GM15510 (cell line): ENCODE results near the gene PPP1R3E.

ENCODE experiments used
- POLR2A ChIP-seq: IDR thresholded peaks from 3 replicates; pipeline ENCODE4 v1.6.1; 2011; ENCODE audit warnings: borderline replicate concordance; ENCODE audit not compliant: insufficient read length; ENCODE audit errors: extremely low read depth

Gene PPP1R3E

DNA sequence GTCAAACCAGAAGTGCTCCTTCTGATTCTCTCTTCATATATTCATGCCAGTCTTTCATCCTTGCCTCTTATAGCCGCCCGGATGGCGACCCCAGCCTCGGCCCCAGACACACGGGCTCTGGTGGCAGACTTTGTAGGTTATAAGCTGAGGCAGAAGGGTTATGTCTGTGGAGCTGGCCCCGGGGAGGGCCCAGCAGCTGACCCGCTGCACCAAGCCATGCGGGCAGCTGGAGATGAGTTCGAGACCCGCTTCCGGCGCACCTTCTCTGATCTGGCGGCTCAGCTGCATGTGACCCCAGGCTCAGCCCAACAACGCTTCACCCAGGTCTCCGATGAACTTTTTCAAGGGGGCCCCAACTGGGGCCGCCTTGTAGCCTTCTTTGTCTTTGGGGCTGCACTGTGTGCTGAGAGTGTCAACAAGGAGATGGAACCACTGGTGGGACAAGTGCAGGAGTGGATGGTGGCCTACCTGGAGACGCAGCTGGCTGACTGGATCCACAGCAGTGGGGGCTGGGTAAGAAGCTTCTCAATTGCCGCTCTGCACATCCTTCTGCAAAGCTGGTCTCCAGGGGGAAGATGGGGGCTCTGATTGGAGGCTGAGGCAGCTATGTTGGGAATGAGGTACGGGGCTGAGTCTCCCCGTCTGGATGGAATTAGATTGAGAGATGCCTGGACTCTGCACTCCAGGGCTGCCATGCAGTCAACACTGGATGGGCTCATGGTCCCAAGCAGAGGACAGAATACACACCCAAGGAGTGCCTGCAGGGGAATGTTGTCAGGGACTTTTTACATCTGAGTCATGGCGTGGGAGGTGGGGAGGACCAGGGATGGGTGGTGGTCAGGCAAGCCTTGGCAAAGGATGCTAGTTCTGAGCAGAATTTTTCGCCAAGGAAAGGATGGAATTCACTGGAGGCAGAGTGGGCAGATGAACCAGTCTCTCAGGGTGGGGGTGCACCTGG, 5.3 kb upstream of the PPP1R3E start:
- TF ChIP-seq POLR2A = no peak

DNA sequence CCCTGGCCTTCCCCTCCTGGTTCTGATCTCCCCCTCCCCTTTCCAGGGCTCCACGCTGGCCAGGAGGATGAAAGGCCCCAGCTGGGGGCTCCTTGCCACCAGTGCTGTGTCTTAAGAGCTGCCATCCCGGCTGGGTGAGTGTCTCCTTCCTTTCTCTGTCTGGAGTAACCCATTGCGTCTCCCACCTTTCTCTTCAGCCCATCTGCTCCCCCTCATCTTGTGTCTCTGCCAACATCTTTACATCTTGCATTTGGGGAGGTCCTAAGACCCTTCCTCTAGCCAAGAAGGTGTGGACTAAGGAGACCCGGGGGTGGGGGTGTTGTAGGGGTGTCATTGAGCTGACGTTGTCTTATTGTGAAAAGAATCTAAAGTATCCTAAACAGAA, 4.5 kb upstream of the PPP1R3E start:
- no peak for TF ChIP-seq POLR2A

DNA sequence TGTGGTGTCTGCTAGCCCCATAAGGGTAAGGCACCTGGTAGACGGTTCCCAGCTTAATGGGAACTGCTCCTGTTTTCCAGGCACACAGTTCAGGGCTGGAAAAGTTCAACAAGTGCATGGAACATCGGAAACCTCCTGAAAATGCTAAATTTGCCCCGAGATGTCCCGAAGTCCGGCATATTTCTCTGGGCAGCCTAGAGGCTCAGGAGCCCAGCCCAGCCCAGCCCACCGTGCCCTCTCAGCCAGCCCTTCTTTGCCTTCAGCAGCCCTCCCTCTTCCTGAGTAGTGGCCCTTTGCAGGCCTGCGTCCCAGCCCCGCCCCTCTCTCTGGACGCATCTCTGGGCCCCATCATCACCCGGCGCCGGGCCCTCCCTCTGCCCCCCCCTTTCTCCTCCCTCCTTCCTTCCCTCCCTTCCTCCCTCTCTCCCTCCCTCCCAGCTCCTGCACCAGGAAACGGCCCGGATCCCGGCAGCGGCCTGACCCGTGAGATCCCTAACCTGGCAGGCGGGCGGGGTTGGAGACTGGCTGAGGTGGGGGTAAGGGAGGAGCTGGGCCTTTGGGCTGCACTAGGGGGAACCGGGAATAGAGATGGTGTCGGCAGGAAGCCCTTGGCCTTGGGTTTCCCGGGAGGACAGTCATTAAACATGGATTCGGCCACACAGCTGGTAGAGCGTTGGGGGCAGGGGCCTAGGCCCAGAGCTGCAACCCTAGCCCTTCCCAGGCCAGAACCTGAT, 3.9 kb upstream of the PPP1R3E start, which contains the start of gene BCL2L2:
TSS of gene BCL2L2 (plus strand) at position 422 of the 734 bp plus-strand sequence. CDS start 935 bp downstream, outside the sequence.
- TF ChIP-seq POLR2A = peak; percentile 85

DNA sequence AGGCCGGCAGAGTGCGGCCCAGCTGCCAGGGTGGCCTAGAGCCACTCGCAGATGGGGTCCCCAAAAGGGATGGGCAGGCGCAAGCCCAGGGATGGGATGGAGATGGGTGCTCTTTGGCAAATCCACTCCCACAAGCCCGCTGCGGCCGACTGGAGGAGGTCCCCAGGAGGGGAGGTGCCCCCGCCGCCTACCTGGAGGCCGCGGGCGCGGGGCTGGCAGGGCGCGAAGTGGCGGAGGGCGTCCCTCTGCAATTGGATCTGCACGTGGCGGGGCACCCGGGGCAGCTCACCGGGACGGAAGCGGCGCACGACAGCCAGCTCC, 730 bp downstream of the PPP1R3E start:
- TF ChIP-seq POLR2A = peak; percentile 73

DNA sequence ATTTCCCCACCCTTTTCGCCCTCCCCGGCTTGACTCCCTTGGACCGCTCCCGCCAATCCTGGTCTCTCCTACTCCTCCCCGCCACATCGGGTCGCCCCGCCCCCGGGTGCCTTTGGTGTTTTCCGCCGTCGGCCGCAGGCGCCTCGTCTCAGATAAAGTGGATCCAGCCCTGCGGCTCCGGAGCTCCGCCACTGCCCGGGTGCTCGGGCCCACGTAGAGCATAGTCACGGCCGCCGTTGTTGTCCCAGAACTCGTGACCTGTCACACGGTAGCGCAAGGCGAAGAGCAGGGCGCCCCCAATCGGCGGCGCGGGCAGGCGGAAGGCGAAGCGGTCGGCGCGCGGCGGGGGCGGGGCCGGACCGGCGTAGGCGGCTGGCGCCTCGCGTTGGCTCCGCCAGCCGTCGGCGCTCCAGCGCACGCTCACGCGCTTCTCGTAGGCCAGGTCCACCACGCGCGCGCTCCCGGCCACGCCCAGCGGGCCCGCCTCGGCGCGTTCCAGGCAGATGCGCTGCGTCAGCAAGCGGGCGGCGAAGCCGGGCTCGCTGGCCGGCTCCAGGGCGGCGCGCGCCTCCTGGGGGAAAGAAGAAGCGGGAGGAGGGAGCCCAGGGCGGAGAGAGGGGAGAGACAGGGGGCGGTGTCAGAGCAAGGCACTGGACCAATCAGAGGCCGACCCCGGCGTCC, 1.2 kb downstream of the PPP1R3E start:
- TF ChIP-seq POLR2A = peak; percentile 63

DNA sequence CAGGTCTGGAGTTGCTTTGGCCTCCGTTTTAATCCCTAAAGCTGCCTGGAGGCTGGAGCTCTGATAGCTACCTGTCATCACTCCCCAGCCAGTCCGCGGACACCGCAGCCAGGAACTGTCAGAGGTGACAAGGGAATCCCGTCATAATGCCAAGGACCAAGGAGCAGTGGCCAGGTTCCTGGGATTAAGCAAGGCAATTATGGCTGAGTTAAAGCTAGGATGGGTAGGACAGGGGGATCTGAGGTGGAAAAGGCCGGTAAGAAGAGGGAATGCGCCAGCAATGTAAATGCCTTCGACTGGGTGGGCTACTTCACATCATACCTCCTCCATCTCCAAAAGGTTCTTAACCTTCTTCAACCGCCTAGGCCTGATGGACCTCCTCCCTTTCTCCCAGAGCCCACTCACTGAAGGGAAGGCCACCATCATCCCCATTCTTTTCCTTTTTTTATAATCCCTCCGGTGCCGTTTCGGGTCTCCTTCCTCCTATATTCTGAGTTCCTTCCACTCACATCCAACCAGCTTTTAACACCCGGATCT, 1.9 kb downstream of the PPP1R3E start:
- TF ChIP-seq POLR2A = no peak

DNA sequence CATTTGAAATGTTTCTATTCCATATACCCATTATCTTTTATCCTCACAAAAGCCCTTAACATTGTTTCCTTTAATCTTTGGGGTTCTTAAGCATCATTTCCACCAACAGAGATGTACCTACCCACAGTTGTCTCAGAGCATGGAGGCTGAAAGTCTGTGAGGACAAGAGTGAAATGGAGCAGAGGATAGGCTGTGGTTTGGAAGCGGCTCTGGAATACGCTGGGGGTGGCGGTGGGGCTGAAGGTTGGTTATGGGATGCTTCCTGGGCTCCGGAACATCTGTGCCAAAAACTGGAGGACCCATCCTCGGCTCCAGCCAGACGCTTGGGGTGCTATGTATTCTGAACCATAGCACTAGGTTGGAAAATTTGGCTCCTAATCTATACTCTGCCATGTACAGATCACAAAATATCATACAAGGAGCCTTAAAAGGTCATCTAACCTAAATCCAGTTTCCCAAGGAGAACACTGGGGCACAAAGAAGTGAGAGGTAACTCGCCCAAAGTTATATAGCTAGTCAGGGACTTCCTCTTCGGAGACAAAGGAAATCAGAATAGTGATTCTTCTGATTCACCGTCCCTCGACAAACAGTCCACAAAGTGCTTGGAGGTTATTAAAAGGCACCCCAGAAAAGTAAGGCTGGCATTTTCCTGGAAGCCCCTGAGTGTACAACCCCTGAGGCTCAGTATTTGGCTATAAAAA, 2.5 kb downstream of the PPP1R3E start:
- no peak for TF ChIP-seq POLR2A

DNA sequence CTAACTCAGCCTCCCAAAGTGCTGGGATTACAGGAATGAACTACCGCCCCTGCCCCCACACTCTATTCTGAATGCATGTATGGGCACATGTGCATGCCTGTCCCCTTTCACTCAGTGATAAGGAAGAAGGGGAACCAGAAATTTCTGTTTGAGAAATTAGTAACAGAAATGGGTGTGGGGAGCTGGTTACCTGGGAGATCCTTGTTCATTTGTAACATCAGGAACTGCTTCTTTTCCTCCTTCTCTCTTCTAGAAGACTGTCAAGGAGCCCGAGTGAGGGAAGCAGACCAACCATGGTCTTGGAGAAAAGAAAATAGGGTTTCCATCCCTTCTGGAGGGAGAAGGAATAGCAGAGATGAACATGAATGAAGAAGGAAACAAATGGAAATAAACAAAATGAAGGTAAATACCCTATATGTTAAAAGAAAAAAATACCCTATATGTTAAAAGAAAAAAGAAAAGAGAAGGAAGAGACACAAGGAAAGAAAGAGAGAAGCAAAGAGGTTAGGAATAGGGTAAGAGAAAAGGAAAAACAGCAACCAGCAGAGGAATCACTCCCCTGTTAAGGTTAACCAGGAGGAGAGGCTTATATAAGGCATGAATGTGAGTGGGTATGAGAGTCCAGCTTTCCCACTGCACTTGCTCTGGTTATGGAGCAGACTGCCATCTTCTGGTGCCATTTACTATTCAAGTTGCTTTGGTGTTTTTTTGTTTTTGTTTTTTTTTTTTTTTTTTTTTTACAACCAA, 3.3 kb downstream of the PPP1R3E start:
- no peak for TF ChIP-seq POLR2A

DNA sequence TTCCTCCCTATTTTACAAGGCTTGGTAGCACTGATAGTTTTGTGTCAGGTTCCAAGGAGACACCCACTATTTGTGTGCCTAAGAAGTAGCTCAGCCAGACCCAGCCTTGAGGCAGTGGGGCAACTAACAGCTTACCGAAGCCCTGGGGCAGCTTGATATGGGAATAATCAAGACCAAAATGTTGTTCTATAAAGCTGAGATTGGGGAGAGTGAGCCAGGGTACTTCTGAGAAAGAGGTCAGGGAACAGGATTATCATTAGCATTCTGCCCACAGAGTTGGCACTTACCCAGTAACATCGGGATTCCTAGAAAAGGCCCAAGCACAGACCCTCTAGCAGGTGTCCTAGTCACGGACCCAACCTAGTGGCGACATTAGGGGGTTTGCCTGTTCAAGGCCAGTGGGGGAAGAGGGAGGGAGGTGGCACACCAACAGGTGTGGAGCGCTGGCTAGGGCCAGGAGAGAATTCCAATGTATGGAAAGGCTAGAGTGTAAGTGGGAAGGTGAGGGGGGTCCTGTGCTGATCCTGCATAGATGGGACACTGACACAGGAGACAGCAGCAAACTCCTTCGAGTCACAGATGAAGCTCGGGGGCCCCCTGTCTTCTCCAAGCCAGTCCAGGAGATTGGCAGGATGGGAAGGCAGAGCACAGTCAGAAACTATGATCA, 4.9 kb downstream of the PPP1R3E start:
- TF ChIP-seq POLR2A = no peak

DNA sequence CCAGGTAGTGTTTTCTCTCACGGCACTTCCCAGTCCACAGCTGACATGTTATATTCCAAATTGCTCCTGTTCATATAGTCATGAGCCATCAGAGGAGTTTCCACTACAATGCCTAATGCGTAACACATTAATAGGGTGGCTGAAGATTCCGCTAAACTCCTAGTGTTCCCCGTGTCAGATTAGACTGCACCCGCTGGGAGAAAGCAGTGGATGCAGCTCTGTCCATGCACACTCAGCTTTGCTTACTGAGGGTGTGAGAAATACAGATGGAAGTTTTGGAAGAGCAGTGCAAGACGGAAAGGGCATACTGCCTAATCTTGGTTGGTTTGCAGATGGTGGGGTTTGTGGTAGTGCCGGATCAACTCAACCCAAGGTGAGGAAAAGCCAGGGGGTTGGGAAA, 5.6 kb downstream of the PPP1R3E start:
- no peak for TF ChIP-seq POLR2A

DNA sequence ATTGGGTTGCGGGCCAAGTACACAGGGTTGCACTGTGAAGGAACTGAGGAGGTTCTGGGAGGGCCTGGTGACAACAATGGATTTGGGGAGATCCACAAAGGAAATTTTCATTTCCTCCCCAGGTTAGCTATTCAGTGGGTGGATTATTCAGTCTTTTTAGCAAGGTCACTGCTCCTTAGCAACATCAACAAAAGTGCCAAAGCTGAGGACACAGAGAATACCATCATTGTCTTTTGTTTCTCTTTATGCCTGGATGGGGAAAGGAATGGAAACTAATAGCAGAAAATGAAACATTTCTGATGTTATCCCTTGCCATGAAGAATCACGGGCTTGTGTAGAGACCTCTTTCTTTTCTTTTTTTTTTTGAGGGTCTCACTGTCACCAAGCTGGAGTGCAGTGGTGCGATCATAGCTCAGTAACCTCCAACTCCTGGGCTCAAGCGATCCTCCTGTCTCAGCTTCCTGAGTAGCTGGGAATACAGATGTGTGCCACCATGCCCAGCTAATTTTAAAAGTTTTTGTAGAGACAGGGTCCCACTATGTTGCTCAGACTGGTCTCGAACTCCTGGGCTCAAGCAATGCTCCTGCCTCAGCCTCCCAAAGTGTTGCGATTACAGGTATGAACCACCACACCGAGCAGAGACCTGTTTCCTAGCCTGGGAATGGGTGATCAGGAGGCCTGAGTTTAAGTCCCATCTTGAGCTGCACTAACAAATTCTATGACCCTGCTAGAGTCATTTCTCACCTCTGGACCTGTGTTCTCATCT, 6.5 kb downstream of the PPP1R3E start:
- TF ChIP-seq POLR2A = no peak

DNA sequence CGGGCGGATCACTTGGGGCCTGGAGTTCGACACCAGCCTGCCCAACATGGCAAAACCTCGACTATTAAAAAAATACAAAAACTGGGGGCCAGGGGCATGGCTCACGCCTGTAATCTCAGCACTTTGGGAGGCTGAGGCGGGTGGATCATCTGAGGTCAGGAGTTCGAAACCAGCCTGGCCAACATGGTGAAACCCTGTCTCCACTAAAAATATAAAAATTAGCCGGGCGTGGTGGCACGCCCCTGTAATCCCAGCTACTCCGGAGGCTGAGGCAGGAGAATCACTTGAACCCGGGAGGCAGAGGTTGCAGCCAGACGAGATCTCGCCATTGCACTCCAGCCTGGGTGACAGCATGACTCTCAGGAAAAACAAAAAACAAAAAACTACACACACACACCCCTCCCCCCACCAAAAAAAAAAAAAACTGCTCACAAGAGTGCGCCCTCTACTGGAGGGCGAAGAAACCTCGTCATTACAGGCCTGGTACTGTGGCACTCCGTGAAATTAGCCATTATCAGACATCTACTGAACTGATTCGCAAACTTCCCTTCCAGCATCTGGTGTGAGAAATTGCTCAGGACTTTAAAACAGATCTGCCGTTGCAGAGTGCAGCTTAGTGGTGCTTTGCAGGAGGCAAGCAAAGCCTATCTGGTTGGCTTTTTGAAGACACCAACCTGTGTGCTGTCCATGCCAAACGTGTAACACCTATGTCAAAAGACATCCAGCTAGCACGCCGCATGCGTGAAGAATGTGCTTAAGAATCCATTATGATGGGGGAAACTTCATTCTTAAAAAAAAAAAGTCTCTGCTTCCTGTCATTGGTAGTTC, 7.7 kb downstream of the PPP1R3E start:
- no peak for TF ChIP-seq POLR2A
